B cell (primary cell): ENCODE measurements around the gene NKAIN2. TPM values are rescaled to one million over a fixed set of nuclear protein-coding genes. Genes with fewer than 3 reads are reported as not detected.

Experiments
- ATAC-seq: fragments of 200-7000 bp; cut with Tn5 transposase; one replicate; pipeline ENCODE4 v1.10.0; 2021; ENCODE audit warnings: low read depth, mild to moderate bottlenecking, moderate number of reproducible peaks, moderate library complexity
- CTCF ChIA-PET: fragments of 350-600 bp; sonication (Branson Sonifier 250); formaldehyde crosslinking; loops from one replicate; lab custom pipeline; 2021; ENCODE audit warnings: antibody characterized with exemption, inconsistent platforms; lab: Charles Lee
- POLR2A ChIA-PET: fragments of 350-600 bp; sonication (Branson Sonifier 250); formaldehyde crosslinking; loops from one replicate; lab custom pipeline; 2021; ENCODE audit warnings: antibody characterized with exemption; lab: Charles Lee
- DNase-seq: peaks from one replicate; pipeline ENCODE4 v3.0.0; 2013
- H2AFZ ChIP-seq: 2 replicates; pipeline ENCODE4 v1.6.1; 2012; ENCODE audit warnings: mild to moderate bottlenecking, low read depth, low read length; ENCODE audit not compliant: insufficient read depth, poor library complexity, severe bottlenecking
- H3K27ac ChIP-seq, 2 donors: 1 replicate in 1 of 2; 2 replicates in 1 of 2; pipeline ENCODE4 v1.5.1; 2012 to 2013; ENCODE audit warnings: low read length in 2 of 2, mild to moderate bottlenecking in 2 of 2, moderate library complexity in 1 of 2
- H3K27me3 ChIP-seq, 4 experiments: fragments of 200-600 bp in 1 of 4; sonication (generic) in 1 of 4; replicated peaks in 1 of 4; 1 replicate in 2 of 4; 2 replicates in 2 of 4; pipeline versions ENCODE4 v1.6.1 to v1.7.0; 2013 to 2016; ENCODE audit warnings: low read length in 3 of 4, mild to moderate bottlenecking in 2 of 4, mixed read lengths in 1 of 4, moderate library complexity in 1 of 4; ENCODE audit not compliant: insufficient read depth in 4 of 4, control insufficient read depth in 3 of 4; ENCODE audit errors: control extremely low read depth in 1 of 4
- H3K36me3 ChIP-seq, 2 experiments: replicated peaks in 1 of 2; 1 replicate in 1 of 2; 2 replicates in 1 of 2; pipeline versions ENCODE4 v1.6.1 to v1.7.1; 2013; ENCODE audit warnings: low read length in 1 of 2; ENCODE audit not compliant: insufficient read depth in 2 of 2, control insufficient read depth in 1 of 2; ENCODE audit errors: control extremely low read depth in 1 of 2, extremely low read depth in 1 of 2
- H3K4me1 ChIP-seq, 2 donors: fragments of 200-600 bp in 1 of 2; sonication (generic) in 1 of 2; 1 replicate in 1 of 2; 2 replicates in 1 of 2; pipeline versions ENCODE4 v1.5.1 to v1.6.1; 2013 to 2017; ENCODE audit warnings: low read length in 2 of 2; ENCODE audit not compliant: control insufficient read depth in 2 of 2, insufficient read depth in 2 of 2
- H3K4me2 ChIP-seq: replicated peaks from 2 replicates; pipeline ENCODE3; 2012; ENCODE audit warnings: mild to moderate bottlenecking, low read depth, low read length; ENCODE audit not compliant: poor library complexity, severe bottlenecking
- H3K4me3 ChIP-seq, 5 experiments: fragments of 200-600 bp in 1 of 5; sonication (generic) in 1 of 5; 1 replicate in 3 of 5; 2 replicates in 2 of 5; pipeline versions ENCODE4 v1.5.1 to v1.7.0; 2011 to 2016; ENCODE audit warnings: low read length in 4 of 5, mild to moderate bottlenecking in 4 of 5, low read depth in 2 of 5, control low read depth in 1 of 5, moderate library complexity in 1 of 5; ENCODE audit not compliant: insufficient read depth in 1 of 5; ENCODE audit errors: control extremely low read depth in 1 of 5, extremely low read depth in 1 of 5
- H3K79me2 ChIP-seq: fragments of 200-600 bp; sonication (generic); one replicate; pipeline ENCODE4 v1.6.0; 2016; ENCODE audit warnings: low read length; ENCODE audit not compliant: control insufficient read depth, insufficient read depth
- H3K9ac ChIP-seq: fragments of 200-600 bp; sonication (generic); 2 replicates; pipeline ENCODE4 v1.6.1; 2017; ENCODE audit warnings: mild to moderate bottlenecking, low read length, moderate library complexity
- H3K9me3 ChIP-seq, 3 donors: one replicate each; pipeline versions ENCODE4 v1.6.1 to v1.7.1; 2013; ENCODE audit warnings: low read length in 2 of 3; ENCODE audit not compliant: control insufficient read depth in 2 of 3, insufficient read depth in 1 of 3; ENCODE audit errors: control extremely low read depth in 1 of 3
- H4K20me1 ChIP-seq: 2 replicates; pipeline ENCODE4 v1.6.0; 2012; ENCODE audit warnings: mild to moderate bottlenecking, low read length; ENCODE audit not compliant: insufficient read depth, control insufficient read depth, poor library complexity, severe bottlenecking
- H3K27ac Mint-ChIP-seq: one replicate; pipeline ENCODE4 v1.8.0; 2021; ENCODE audit warnings: mixed read lengths
- H3K27me3 Mint-ChIP-seq: one replicate; pipeline ENCODE4 v1.8.0; 2021; ENCODE audit warnings: mixed read lengths
- H3K4me1 Mint-ChIP-seq: one replicate; pipeline ENCODE4 v1.8.0; 2021; ENCODE audit warnings: mixed read lengths
- H3K4me3 Mint-ChIP-seq: one replicate; pipeline ENCODE4 v1.8.0; 2021; ENCODE audit warnings: mixed read lengths
- H3K9me3 Mint-ChIP-seq: one replicate; pipeline ENCODE4 v1.8.0; 2022; ENCODE audit warnings: mixed read lengths; ENCODE audit not compliant: insufficient read depth
- EZH2 ChIP-seq: IDR thresholded peaks from 2 replicates; pipeline ENCODE4 v1.6.1; 2012; ENCODE audit warnings: borderline replicate concordance, low read depth, mild to moderate bottlenecking, moderate library complexity, low read length; ENCODE audit not compliant: insufficient read depth, poor library complexity, severe bottlenecking
- WGBS: methylation state at CpG from one replicate; pipeline ENCODE4 v1.1.5; 2013; ENCODE audit warnings: missing lambda C conversion rate; ENCODE audit not compliant: insufficient coverage; 5-methylcytosine and 5-hydroxymethylcytosine counted together
- intact Hi-C: fragments of 100-400 bp; cut with micrococcal nuclease; formaldehyde crosslinking; loops from one replicate; pipeline ENCODE4 v1.10.0; 2022
- polyA plus RNA-seq: library from polyadenylated mRNA; depleted of rRNA; stranded (reverse); fragments of >200 nt; gene quantifications from 2 replicates; pipeline ENCODE4 v1.2.3, GENCODE V29; 2012
- total RNA-seq, 2 donors: library from RNA; stranded (reverse); fragments of 120-200 nt in 1 of 2; gene quantifications; 1 replicate in 1 of 2; 2 replicates in 1 of 2; pipeline versions ENCODE4 v1.2.3 to v1.2.4, GENCODE V29; 2013 to 2022
- TF ChIP-seq, protein P1 (sequence below): fragments of 200-600 bp; IDR thresholded peaks from one replicate; pipeline ENCODE4 v1.8.0; 2022; ENCODE audit warnings: antibody characterized with exemption, mild to moderate bottlenecking

NKAIN2 gene
- total and polyA plus RNA-seq, 2 donors (not counting 1 experiment from before 2014, with no cell fraction given) = not detected

DNA sequence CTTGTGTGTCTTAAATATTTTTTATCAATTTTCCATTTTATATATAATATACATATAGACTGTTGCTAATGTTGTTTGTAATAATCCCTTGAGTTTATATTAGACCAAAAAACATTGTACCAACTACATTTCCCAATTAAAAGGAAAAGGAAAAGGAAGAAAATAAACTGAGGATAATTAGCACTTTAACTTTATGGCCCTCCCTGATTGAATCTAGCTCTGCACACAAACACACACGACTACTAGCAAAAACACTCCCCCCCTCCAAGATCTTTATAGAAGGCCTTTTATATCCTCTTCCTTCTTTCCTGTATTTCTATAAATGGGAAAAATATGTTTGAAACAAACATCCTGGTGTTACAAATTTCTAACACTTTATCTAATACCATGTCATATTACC is 276.8 kb downstream of the NKAIN2 start:
- Mint-ChIP-seq H3K4me1 (no peaks in the 10 kb centered on the region), H3K9me3 (no peaks in the 10 kb centered on the region), H3K4me3 (no peak overlapping the region), H3K27ac (no peak overlapping the region), H3K27me3 (no peaks in the 10 kb centered on the region)
- ChIA-PET POLR2A (no interaction called here), CTCF (no interaction called here)
- Histone ChIP-seq H3K4me2 (no peak overlapping the region), H2AFZ (no peak overlapping the region), H3K36me3 (no peaks in the 10 kb centered on the region), H3K9ac (no peak overlapping the region), H4K20me1 (no peaks in the 10 kb centered on the region), H3K27ac (no peak overlapping the region), H3K9me3 (no peaks in the 10 kb centered on the region), H3K27me3 (no peaks in the 10 kb centered on the region), H3K4me1 (no peaks in the 10 kb centered on the region), H3K79me2 (no peaks in the 10 kb centered on the region), H3K4me3 (no peak overlapping the region)
- DNase-seq = no peak
- no CpG with 5 or more reads among the region's 1 CpG for WGBS
- intact Hi-C loops = no loop called here
- no peak for ATAC-seq
- TF ChIP-seq EZH2 = no peak
- TF ChIP-seq, protein P1, sequence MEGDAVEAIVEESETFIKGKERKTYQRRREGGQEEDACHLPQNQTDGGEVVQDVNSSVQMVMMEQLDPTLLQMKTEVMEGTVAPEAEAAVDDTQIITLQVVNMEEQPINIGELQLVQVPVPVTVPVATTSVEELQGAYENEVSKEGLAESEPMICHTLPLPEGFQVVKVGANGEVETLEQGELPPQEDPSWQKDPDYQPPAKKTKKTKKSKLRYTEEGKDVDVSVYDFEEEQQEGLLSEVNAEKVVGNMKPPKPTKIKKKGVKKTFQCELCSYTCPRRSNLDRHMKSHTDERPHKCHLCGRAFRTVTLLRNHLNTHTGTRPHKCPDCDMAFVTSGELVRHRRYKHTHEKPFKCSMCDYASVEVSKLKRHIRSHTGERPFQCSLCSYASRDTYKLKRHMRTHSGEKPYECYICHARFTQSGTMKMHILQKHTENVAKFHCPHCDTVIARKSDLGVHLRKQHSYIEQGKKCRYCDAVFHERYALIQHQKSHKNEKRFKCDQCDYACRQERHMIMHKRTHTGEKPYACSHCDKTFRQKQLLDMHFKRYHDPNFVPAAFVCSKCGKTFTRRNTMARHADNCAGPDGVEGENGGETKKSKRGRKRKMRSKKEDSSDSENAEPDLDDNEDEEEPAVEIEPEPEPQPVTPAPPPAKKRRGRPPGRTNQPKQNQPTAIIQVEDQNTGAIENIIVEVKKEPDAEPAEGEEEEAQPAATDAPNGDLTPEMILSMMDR = no peak

DNA sequence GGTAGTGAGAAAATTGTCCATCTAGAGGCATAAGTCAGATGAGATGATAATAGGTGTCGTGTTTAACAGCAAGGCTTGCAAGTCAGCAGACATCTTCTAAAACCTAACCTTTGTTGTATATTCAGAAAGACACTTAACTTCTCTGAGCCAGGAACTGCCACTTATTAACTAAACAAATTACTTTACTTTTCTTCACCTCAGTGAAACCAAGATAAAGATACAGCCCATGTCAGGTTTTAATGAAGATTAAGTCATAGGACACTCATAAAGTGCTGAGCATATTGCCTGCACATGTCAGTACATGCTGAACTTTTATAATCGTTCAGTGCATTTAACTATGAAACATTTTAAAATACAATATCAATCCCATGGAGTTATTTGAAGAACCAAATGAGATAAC is 286.8 kb downstream of the NKAIN2 start:
- Histone ChIP-seq H3K9ac (no peak overlapping the region), H3K27me3 (no peaks in the 10 kb centered on the region), H3K4me1 (no peaks in the 10 kb centered on the region), H3K4me2 (no peak overlapping the region), H2AFZ (no peak overlapping the region), H3K27ac (no peak overlapping the region), H3K79me2 (no peaks in the 10 kb centered on the region), H3K9me3 (no peaks in the 10 kb centered on the region), H3K36me3 (no peaks in the 10 kb centered on the region), H3K4me3 (no peak overlapping the region), H4K20me1 (no peaks in the 10 kb centered on the region)
- POLR2A ChIA-PET = no interaction called here
- Mint-ChIP-seq H3K27me3 (no peaks in the 10 kb centered on the region), H3K27ac (no peak overlapping the region), H3K4me1 (no peaks in the 10 kb centered on the region), H3K4me3 (no peak overlapping the region), H3K9me3 (no peaks in the 10 kb centered on the region)
- intact Hi-C loops = no loop called here
- ATAC-seq (no peak), DNase-seq (no peak)
- CTCF ChIA-PET = no interaction called here
- no peak for TF ChIP-seq EZH2
- TF ChIP-seq, protein P1 = no peak
- no CpG with 5 or more reads among the region's 2 CpGs for WGBS
